AG09319 (cell line): ENCODE results near the gene PTGFRN.

ENCODE experiments used
- DNase-seq: peaks from one replicate; pipeline ENCODE4 v3.0.0-alpha.2; 2010; ENCODE audit warnings: low read depth; ENCODE audit errors: extremely low read depth
- CTCF ChIP-seq: IDR thresholded peaks from 2 replicates; pipeline ENCODE4 v1.5.1; 2011; ENCODE audit warnings: low read depth, mild to moderate bottlenecking, inconsistent platforms, low read length, moderate library complexity

The PTGFRN gene

GRCh38 chr1:116880917-116881316, 28.8 kb upstream of the PTGFRN start:
- DNase-seq, result no peak
- TF ChIP-seq CTCF, result no peak

- peak; percentile 30 for TF ChIP-seq CTCF
- peak; percentile 78 for DNase-seq
Measured at GRCh38 chr1:116881879-116882520, 27.7 kb upstream of the PTGFRN start.

- DNase-seq, result no peak
- no peak for TF ChIP-seq CTCF
Measured at GRCh38 chr1:116882866-116883265, 26.9 kb upstream of the PTGFRN start.

- no peak for TF ChIP-seq CTCF
- no peak for DNase-seq
Measured at GRCh38 chr1:116886291-116886878, 23.3 kb upstream of the PTGFRN start.

GRCh38 chr1:116887212-116887611, 22.5 kb upstream of the PTGFRN start:
- TF ChIP-seq CTCF, result no peak
- DNase-seq, result no peak

- no peak for DNase-seq
Measured at GRCh38 chr1:116889380-116889779, 20.3 kb upstream of the PTGFRN start.

More at GRCh38 chr1:116889380-116889779, 20.3 kb upstream of the PTGFRN start:
- TF ChIP-seq CTCF, result no peak
